NCI-H1092 treated with DMSO at 0.1 percent for 48 hours (cell line): ENCODE results near the gene SRP68.
"Not testable (repeated sequence)": the region's sequence is repeated elsewhere in the genome, so short reads cannot be mapped to it uniquely, and the experiment has no call there.

Experiments
- DNase-seq: peaks from one replicate; lab custom pipeline; 2025; lab: John Stamatoyannopoulos, UW

Gene SRP68

DNA sequence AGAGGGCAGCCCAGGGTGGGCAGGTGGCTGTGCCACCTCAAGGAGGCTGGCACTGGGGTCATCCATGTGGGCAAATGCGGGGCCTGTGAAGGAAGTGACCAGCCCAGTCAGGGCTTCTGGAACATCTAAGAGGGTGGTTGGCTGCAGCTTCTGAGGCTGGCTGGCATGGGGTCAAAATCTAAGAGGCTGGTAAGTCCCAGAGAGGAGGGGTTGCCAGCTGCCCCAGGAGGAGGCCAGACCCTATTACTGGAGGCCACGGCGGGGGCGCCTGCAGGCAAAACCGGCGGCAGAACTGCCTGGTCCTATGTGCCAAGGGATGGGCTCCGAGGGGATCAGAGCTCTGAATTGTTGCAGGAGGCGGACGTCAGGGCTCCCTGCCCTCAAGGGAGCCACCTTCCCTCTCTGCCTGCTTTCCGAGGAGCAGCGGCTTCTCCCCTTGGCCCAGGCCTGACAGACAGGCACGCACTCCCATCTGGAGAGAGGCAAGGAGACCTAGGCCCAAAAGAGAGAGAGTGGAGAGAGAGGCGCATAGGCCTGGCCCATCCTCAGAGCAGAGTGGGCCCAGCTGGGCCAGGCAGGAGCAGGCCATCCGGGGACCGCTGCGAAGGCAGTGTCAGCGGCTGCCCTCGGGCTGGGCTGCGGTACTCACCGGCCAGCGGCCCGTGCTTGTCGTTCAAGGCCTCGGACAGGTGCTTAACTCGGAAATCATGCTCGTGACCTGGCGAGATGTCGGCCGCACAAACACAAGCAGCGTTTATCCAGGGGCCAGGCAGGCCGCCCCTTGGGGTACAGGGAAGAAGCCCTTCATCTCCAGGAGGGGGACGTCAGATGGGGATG, 17.6 kb upstream of the SRP68 start:
- no peak for DNase-seq

DNA sequence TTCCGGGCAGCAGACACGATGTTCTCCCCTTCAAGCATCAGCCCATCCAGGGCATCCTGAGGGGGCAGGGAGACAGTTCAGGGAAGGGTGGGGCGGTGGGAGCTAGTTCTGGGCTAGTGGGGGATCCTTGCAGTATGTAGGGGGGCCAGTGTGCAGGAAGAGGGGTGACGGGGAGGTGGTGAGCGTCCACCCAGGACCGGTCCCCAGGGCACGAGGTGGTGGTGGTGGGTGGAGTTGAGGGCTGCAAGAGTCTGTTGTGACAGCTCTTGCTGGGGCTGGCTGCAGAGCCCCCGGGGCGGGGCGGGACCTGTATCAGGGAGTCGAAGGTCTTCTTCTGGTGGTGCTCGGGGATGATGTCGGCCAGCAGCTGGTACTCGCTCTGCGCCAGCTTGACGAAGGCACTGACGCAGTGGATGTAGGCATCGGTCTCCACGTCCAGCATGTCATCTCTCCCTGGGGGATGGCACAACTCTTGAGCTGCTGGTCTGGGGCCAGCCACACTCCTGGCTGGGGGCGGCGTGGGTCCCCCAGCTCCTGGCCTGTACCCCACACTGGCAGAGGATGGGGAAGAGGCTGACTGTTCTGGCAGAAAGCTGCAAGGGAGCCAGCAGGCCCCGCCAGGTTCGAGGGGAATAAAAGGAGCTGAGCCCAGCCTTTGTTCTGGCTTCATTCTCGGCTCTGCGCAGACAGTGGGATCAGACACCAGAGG, 16.7 kb upstream of the SRP68 start:
- DNase-seq, result no peak

DNA sequence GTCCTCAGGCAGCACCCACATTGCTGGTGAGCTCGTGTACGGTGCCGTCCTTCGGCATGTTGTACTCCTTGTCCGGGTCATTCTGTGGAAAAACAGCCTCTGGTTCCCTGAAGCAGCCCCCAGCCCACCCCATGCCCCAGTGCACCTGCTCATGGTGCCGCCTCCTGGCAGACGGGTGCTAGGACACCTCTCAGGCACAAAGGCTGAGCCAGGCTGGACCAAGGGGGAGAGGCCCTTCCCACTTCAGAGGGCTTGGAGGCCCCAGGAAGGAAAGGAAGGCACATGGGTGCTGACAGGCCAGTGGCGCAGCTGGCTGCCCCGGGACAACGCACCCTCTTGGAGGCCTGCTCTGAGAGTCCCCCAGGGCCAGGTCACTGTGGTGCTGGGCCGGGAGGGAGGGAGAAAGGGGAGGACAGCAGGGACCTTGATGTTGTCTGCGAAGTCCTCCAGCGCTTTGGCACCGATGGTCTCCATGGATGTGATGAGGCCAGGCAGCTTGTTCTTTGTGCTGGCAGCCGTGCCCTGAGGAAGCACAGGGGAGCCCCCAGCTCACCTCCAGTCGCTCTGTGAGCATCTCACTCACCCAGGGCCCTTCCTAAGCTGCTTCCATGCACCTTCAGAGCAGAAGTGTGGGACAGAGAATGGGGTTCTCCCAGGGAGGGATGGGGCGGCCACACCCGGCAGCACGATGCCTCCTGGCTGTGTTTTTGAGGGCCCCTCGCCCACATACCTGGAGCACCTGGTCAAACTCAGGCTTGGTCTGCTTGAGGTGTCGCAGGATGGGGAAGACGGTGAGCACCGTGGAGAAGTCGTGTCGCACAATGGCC, 15.9 kb upstream of the SRP68 start:
- DNase-seq, result no peak

DNA sequence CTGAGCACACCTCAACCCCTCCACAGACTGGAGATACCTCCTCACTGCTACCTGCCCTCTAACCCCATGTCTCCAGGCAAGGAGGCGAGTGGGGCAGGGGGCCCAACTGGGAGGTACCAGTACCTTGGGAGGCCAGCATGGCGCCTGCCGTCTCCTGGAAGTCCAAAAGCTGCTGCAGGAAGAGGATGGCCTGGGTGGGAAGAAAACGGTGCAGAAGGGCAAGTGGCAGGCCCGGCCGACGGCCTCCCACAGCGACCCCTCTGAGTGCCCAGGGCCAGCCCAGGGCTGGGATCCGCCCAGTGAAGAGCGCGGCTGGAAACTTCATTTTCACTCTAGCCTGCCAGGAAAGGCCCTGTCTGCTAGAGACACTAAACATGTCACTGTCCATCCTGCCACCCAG, 15.2 kb upstream of the SRP68 start:
- DNase-seq, result no peak

DNA sequence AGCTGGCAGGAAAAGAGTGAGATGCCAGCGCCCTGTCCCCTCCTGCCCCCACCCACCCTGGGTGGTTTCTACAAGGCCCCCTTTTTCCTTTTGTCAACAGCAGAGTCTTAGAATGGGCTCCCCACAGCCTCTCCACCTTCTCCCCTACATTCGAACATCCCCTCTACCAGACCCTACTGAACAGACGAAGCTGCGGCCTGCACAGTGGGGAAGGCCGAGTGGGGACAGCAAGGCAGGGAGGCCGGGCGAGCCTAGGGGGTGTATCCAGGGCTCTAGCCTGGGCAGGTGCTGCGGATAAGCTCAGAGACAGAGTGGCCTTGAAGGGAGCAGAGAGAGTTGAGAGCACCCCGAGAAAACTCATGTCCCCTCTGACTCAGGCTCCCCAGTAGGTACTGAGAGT, 14.1 kb upstream of the SRP68 start:
- no peak for DNase-seq

DNA sequence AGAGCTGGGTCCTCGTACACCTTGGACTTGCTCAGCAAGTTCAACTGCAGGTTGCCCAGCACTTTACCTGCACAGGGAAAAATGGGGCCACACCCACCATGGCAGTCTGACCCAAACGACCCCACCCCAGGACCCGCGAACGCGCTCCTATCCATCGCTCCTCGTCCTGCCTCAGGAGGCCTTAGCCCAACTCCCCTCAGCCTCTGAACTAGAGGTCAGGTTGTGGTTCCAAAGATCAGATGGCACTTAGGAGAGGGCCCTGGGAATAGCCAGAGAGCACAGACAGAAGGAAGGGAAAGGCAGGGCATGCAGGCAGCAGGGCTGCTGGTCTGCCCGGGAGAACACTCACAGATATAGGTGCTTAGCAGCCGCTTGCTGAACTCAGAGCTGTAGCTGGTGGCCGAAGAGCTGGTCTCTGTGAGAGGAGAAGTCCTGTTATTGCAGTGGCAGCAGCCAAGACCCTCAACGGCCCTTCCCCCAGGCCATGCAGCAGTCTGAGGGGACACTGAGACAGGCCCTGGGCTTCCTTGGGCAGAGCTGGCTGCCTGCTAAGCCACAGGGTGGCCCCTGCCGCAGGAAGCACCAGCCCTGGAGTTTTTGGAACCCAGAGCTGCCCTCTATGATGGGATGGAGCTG, 13.5 kb upstream of the SRP68 start:
- DNase-seq, result no peak

DNA sequence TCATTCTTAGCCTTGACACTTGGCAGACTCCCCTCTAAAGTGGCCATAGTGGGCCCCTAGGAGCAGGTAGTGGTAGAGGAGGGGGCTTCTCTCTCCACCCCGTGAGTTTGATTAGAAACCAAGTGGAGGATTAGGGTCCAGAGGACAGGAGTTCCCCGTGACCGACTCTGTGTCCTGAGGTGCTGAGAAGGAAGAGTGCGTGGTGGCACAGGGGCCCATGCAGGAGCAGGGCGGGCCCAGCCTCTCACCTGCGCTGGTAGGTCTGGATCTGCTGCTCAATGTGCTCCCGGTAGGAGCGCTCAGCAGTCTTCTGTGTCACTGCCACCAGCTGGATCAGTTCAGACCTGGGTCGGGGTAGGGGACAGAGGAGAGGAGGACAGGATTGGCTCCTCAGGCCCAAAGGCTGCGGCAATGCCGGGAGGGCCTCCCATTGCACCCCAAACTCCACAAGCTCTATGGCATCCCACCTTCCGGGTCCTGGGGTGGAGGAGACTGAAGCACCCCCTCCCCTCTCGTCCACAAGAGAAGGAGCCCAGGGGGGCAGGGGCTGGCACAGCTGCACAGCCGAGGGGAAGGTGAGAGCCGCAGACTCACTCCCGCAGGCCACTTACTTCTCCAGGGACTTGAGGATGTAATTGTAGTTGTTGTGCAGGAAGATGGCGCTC, 12.9 kb upstream of the SRP68 start:
- no peak for DNase-seq

DNA sequence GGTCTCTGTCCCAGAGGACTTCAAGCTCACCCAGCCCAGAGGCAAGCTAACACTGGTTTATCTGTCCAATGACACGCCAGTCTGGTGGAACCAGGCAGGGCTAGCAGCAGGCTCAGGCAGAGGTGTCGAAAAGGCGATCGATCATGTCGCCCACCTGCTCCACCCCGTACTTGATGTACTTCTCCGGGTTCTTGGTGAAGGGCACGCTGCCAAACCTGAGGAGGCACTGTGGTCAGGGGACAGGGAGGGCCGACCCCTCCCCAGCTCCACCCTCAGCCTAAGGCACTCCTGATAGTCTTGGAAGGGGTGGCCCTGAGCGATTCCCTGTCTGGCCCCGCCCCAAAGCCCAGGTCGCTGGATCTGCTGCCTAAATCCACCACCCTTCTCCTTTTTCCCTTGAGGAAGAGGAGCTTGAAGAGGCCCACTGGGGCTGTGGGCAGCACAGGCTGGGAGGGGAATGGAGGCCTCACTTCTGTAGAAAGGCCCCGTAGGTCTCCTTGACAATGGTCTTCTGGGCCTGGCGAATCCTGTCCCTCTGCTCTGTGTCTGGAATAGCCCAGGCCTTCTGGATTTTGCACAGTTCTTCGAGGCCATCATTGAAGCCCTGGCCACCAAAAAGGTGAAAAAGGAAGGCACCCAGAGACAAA, 11.3 kb upstream of the SRP68 start:
- DNase-seq, result no peak

DNA sequence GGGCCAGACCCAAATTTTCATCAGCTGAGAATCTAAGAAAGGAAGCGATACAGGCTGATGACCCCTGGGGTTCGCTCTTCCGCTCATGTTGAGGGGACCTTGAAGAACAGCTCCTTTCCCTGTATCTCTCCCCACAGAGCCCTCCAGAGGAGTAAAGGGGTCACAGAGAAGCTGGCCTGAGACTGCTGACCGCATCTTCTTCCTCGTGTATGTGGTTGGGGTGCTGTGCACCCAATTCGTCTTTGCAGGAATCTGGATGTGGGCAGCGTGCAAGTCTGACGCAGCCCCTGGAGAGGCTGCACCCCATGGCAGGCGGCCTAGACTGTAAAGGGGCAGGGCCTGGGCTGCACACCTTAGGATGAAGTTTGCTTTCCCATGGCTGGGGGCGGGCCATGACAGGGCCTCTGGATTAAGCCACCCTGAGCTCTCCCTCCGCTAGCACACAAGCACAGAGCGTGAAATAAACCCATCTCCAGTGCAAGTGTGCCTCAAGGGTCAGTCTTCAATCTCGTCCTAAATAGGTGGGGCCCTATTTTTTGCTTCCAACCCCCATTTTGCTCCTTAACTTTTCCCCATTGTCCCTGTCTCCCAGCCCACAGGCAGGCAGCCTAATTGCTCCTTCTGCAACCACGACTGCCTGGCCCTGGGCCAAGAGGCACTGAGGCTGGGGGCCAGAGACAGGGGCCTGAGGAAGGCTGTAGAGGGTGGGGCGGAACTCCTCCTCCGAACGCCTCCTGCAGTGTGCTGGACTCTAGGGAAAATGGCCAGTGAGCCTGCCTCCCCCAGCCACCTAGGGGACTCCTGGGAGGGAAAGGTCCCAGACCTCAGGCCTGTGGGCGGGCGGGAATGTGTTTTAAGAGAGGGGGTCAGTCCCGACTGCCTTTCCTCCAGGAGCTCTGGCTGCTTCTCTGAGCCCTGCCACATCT, 10.3 kb upstream of the SRP68 start:
- no peak for DNase-seq

DNA sequence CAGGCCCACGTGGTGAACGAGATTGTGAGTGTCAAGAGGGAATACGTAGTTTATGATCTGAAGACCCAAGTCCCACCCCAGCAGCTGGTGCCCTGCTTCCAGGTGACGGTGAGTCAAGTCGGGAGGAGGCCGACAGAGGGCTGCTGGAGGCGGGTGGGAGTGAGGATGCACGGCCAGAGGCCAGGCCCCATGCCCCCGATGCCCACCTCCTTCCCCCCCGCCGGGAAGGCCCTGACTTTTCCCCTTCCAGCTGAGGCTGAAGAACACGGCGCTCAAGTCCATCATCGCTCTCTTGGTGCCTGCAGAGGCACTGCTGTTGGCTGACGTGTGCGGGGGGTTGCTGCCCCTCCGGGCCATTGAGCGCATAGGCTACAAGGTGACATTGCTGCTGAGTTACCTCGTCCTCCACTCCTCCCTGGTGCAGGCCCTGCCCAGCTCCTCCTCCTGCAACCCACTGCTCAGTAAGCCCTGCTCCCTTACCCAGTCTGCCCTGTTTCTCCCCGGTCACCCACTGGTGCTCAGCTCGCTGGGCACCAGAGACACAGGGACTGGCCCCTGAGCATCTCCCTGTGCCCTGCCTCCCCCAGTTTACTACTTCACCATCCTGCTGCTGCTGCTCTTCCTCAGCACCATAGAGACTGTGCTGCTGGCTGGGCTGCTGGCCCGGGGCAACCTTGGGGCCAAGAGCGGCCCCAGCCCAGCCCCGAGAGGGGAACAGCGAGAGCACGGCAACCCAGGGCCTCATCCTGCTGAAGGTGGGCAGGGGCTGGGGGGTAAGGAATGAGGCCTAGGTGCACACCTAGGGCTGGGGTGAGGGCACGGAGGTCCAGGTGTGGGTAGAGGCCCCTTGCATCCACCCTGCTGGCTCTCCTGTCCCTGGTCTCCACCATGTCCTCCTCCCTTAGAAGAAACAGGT, 9.2 kb upstream of the SRP68 start:
- no peak for DNase-seq

DNA sequence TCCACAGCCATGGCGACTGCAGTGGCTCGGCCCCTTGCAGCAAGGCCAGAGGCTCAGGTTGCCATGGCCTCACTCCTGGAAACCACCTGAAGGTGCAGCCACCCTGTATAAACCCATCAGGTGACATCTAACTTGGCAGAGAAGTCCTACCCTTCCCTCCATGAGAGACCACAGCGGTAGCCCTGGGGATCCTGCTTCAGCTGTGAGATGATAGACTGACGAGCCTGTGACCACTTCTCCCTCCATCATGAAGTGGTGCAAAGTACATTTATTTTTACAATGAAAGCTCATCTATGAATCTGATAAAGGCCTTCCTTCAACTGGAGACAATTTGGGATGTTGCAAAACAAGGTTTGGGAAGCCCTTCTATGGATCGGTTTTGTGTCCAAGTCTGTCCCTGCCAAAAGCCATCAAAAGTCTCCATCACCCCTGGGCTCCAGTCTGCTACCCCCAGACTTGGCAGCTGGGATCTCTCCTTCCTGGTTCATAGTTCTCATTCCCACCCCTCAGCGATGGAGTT, 8.5 kb upstream of the SRP68 start:
- no peak for DNase-seq

DNA sequence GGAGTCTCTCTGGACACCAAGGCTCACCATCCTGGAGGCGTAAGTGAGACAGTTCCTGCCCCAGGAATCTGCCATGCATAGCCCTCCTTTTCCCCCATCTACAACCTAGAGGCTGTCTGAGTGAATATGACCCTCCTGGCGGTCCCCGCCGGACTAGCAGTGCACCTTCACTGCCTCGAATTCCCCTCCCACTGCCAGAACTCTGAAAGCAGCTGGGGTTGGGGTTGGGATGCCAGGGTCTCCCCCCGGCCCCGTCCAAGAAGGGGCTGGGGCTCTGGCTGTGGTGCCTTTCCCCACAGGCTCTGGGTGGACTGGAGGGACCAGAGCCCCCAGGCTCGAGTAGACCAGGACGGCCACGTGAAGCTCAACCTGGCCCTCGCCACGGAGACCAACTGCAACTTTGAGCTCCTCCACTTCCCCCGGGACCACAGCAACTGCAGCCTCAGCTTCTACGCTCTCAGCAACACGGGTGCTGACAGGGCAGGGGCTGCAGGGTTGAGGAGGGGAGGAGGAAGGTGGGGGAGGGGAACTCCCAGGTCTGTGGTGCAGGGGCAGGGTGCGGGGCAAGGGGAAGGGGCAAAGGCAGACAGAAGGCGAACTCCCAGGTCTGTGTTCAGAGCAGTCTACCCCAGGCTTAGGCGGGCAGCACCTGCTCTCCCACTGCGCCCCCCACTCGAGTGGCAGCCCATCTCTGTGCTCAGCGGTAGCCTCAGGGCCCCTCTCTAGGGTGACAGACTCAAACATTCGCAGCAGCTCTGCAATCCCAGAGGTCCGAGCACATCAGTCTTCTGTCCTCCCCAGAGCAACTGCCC, 7.8 kb upstream of the SRP68 start:
- peak; percentile 5 for DNase-seq

DNA sequence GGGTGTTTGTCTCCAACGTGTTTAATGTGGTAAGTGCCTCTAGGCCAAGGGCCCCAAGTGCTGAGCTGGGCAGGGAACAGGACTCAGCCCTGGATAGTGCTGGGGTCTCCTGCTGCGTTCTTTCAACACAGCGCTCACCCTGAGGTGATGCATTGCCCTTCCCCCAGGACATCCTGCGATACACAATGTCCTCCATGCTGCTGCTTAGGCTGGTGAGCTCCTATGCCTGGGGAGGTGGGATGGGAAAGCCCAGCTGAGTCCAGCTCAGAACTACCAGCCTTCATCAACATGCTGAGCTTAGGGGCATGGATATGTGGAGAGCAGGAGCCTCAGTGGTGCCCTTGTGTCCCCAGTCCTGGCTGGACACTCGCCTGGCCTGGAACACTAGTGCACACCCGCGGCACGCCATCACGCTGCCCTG, 7.2 kb upstream of the SRP68 start:
- DNase-seq, result no peak

DNA sequence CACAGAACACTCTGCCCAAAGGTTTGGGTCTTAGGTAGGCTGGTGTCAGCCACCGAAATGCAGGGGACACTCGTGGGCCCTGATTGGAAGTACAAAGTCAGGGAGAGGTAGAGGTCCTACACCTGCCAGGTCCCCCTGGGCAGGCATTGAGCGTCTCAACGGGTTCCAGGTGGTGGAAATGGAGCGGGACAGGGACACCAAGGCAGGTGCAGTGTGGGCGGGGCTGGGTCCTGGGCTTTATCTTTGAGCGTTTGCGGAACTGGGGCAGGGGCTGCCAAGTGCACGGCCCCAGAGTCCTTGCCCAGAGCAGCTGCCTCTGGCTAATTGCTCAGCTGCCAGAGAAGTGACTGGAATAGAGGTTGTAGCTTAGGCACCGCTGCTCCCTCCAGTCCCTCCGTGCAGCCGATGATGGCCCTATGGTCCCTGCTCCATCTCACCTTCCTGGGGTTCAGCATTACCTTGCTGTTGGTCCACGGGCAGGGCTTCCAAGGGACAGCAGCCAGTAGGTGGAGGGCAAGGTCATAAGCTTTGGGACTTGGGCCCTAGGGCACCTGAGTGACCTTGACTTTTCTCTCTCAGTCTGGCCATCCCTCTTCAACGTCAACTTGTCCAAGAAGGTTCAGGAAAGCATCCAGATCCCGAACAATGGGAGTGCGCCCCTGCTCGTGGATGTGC, 6.7 kb upstream of the SRP68 start, which contains the start of gene ZACN:
Gene ZACN, plus strand, starts transcription at position 323 of the 675 bp plus-strand sequence. Its CDS starts 83 bp downstream, at position 406.
- DNase-seq, result peak; percentile 30

DNA sequence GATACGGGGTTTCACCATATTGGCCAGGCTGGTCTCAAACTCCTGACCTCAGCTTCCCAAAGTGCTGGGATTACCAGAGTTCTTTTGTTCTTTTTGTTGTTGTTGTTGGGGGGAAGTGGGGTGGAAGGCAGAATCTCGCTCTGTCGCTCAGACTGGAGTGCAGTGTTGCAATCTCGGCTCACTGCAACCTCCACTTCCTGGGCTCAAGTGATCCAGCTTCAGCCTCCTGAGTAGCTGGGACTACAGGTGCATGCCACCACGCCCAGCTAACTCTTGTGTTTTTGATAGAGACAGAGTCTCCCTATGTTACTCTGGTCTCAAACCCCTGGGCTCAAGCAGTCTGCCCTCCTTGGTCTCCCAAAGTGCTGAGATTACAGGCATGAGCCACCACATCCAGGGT, 6.1 kb upstream of the SRP68 start:
- not testable (repeated sequence) for DNase-seq

DNA sequence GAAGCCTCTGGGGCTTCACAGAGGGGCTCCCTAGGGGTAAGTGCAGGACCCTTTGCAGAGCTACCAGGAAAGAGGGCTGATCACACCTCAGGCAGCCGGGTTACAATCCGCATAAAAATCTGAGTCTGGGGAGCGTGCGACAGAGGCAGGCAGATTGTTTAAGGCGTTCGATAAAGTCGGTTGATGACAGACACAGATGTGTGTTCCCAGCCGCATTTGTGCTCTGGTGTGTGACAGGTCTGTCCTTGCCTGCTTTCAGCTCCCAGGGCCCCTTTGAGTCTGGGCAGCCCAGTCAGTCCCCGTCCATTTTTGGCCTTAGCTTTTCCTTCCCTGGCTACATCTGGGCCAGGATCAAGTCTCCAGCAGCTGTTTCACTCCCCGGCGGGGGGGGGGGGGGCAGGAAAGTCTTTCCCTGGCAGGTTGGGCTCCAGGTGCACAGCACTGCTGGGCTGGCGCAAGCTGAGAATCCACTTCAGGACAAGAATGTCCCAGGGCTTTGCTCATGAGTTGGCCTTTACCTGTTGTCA, 5.3 kb upstream of the SRP68 start:
- no peak for DNase-seq
